NCI-H2029 (cell line): ENCODE measurements around the gene DPH1.

Experiments
- DNase-seq: peaks from one replicate; lab custom pipeline; 2025; lab: John Stamatoyannopoulos, UW

DPH1 gene

DNA sequence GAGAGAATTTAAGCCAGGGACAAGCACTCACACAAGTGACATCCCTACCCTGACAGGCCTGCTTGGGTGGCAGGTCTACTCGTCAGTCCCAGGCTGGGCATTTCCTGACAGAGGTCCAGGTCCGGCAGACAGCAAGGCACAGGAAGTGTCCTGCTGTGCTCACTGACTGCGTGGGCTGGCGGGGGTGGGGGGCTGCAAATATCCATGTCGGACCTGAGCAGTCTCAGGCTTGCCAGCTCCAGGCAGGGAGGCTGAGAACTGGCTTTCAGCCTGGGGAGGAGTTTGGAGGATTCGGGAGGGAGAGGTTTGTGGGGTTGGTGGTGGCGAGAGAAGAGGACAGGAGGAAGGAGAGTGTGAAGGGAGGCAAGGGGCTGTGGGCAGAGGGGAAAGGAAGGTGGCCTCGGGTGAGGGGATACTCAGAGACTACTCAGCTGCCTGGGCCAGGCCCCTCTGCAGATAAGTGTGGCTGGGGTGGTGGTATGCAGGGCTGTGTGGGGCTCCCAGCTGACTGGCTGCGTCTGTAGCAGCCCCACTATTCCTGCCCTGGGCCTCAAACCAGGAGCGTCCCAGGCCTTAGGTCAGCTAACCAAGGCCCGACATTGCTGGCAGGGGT lies 32.7 kb downstream of the DPH1 start:
- DNase-seq, result no peak

DNA sequence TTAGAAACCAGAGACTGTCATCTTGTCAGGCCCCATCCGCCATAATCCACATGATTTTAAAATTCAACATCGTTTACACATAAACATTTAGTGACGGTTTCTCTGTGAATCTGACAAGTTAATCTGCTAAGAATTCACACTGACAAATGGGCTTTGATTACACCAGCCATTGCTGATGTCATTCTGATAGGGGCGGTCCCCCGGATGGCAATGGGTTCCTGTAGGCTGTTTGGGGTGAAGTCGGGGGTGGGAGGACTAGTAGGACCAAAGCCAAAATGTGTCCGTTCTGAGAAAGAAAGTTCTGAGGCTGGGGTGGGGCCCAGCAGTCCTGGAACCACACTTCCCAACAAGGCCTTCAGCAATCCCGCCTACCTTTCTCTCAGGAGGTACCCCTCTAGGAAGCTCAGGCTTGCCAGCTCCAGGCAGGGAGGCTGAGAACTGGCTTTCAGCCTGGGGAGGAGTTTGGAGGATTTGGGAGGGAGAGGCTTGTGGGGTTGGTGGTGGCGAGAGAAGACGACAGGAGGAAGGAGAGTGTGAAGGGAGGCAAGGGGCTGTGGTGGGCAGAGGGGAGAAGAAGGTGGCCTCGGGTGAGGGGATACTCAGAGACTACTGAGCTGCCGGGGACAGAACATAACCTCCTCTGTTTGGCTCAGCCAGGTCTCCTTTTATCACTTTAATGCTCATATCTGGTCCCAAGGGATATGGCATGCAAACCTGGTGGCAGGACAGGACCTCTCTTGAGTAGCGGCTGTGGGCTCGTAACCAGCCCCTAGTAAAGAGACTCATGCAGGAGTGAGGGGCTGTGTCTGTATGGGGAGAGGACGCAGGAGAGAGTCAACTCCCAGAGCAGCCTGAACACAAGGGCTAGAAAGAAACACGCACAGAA lies 33.6 kb downstream of the DPH1 start:
- no peak for DNase-seq

DNA sequence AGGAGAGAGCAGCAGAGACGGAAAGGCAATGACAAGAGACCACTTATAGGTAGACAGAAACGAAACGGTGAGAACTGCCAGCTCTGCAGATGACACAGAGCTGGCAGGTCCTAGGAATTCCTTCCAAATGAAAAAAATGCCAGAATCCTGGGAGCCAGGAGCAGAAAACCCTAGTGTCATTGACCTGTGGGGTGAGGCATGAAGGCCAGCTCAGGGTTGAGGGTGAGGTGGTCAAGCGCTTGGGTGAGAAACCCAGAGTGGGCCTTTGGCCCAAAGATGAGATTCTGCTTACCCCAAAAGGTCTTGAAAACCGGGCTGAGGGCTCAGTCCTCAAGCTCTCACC lies 34.2 kb downstream of the DPH1 start:
- DNase-seq, result no peak

DNA sequence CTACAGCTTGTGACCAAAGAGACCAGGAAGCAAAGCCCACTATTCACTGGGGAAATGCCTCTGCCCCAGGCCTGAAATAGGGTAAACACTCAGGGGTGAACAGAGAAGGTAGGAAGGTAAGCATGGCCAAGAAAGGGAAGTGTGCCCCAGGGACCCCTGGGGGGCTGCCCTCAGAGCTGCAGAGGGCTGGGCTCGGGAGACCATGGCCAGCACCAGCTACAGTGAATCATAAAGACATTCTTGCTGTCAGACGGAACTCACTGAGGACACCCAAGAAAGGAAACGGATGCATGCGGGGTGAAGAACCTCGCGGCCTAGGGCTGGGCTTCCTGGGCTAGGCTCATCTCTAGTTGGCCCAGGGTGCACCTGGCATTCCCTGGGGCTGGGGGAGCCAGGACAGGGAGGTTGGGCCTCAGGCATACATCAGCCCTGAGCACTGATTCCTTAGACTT lies 34.6 kb downstream of the DPH1 start:
- no peak for DNase-seq

DNA sequence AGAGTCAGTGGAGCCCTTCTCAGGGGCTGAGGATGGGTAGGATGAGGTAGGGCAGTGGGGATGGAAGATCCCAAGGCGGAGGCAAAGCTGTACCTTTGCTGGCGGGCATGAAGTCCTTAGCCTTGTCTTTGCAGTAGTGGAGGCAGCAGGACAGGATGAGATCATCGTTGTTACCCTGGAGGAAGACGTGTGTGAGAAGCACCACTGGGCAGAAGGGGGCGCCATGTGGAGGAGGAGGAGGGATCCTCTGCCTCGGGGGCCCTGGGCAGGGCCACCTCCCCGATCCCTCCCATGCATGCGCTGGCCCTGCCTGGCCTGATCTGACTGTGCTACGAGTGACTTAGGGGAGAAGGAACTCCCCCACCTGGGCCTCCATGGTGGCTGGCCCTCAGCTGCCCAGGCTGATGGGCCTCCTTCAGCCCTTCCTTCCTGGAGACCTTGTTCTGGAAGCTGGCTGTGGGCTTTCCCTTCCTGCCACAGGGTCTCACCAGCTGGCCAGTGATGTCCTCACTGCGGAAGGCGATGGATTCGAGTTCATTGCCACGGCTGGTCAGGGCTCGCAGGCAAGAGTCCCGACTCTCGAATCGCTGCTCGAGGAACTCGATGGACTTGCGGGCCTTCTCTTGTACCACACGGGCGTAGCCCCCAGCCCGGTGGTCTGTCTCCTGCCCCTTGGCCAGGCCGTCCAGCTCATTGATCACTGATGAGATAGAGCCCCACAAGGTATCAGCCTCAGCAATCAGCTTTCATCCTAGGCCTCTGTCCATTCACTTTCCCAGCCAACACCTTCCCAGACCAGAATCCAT lies 35.2 kb downstream of the DPH1 start:
- no peak for DNase-seq

DNA sequence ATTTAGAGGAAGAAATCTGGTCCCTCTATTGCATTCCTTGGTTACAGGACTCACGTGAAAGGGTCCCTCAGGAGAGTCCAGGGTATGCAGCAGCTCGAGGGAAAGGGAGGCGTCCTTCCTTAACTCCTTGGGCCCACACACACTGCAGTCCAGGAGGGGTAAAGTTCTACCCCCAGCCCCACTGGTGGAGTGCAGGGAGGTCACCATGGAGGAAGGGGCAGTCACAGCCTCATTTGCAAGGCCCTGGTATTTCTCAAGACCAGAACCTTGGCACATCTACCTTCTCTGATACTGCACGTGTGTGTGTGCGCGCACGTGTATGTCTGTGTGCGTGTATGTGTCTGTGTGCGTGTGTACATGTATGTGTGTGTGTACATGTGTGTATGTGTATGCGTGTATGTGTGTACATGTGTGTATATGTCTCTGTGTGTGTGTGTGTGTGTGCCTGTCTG lies 36.0 kb downstream of the DPH1 start:
- DNase-seq, result no peak

DNA sequence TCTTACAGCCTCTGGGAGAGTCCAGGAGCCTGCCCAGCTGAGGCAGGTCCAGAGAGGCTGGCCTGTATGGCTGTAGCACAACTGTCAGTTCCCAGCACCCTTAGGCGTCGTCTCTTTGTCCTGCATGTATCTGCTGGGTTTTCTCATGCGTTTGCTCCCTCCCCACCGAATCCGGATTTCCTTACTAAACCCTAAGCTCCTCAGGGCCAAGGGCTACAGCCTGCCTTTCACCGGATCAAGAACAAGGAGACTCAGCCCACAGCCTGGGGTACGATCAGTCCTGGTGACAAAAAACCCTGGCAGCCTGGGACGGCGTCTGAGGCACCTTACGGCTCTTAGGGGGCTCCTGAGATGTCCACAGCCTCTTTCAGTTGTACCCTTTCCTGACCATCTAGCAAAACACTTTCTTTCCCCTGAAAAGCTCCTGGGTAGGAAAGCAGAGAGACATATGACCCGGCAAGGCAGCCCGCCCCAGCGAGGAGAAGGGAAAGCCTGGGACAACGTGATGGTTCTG lies 37.2 kb downstream of the DPH1 start:
- DNase-seq, result no peak

DNA sequence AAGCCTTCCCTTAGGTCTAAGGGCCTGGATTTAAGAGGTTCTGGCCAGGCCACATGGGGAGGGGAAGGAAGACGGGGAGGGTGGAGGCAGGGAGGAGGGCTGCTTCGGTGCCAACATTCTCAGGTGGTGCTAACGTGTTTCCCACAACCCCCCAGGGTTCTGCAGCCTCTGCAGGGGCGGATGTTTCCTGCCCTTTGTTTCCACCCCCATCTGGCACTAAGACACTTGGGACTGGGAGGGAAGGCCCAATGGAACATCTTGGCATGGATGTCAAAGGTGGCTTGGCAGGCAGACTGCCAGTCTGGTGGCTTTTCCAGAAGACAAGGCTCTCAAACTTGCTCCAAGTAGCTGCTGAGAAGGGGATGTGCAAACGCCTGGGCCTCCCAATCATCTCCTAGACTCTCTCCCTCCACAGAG lies 37.7 kb downstream of the DPH1 start:
- DNase-seq, result peak; percentile 18

DNA sequence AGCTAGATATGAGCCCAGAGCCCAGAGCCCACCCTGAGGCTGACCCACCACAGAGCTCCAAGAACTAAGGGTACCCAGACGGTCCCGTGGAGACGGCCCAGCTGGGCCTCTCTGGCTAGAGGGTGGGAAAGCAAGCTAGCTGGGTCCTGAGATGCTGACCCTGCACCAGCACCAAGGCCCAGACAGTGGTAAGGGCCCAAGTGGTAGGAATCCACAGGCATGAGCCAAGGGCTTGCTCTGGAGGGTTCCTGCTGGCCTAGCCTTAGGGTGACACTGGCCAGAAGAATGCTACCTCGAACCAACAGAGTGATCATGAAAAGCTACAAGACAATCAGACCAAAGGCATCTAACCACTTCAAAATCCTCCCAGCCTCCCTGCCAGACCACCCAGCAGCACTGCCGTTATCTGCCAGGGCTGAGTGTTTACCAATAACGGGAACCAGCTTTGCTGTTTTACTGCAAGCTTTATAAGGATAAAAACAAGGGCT lies 38.1 kb downstream of the DPH1 start:
- DNase-seq, result no peak

DNA sequence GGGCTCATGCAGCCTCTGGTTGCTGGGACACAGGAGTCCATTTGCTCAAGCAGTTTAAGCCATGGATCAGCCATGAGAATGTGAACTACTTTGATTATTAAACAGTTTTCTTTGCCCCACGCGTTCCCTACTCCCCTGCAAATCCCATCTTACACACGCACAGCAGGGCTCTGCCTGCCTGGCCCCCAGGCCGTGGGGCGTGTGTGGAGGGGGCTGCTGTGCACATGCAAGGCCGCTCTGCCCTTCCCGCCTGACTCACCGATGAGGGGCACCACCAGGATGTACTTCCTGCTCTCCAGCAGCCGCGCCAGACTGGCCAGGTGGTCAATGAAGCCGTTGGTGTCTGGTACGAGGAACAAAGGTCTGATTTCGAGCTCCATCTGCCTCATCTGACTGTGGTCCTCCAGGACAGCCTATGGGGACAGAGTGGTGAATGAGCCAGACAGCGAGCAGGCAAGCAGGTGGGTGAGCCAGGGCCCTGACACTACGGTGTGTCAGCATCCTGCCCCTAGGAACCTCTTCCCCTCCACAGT lies 38.6 kb downstream of the DPH1 start:
- peak; percentile 25 for DNase-seq

DNA sequence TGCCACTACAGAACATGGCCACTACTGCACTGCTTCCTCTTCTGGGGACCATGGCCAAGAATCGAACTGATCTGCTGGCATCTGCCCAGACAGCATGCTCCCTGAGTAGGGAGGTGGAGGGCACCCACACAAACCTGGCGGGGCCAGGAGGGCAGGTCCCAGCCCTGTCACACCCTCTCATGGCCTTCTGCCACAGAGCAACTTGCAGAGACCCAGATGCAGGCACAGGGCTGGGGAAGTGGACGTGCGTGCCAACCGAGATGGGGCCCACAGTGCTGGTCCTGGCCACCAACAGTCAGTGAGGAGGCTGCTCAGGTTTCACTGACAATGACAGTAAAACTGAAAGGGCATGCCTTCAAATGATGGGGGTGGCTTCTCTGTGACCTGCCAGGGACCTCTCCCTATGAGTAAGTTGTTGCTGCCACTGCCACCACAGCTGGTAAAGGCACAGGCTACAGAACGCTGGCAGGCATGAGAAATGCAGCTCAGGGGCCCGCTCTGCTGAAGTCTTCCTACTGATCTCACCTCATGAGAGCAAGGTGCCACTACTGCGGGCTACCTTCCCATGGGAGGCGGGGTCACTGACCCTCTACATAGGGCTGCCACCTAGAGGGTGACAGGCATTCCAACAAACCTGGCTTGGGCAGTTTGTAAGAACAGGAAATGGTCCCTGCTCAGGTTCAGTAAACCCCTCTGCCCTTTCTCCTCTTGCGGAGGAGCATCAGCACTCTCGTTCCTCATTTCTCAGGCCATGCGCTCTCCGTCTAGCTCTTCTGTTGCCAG lies 40.5 kb downstream of the DPH1 start:
- no peak for DNase-seq

DNA sequence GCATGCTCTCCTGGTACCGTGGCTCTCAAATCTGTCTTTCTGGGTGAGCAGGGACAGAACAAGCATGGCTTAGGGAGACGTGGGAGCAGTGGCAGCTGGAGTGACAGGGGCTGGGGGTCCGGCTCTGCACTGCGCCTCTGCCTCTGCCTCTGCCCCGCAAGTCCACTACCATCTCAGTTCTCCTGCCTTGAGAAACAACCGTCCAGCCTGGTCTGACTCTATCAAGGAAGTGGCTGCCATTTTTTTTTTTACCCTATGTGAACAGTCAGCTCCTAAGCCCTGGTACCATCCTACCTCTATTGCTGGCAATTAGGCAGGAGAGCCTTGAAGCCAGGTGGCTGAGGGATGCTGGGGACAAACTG lies 41.1 kb downstream of the DPH1 start:
- no peak for DNase-seq

DNA sequence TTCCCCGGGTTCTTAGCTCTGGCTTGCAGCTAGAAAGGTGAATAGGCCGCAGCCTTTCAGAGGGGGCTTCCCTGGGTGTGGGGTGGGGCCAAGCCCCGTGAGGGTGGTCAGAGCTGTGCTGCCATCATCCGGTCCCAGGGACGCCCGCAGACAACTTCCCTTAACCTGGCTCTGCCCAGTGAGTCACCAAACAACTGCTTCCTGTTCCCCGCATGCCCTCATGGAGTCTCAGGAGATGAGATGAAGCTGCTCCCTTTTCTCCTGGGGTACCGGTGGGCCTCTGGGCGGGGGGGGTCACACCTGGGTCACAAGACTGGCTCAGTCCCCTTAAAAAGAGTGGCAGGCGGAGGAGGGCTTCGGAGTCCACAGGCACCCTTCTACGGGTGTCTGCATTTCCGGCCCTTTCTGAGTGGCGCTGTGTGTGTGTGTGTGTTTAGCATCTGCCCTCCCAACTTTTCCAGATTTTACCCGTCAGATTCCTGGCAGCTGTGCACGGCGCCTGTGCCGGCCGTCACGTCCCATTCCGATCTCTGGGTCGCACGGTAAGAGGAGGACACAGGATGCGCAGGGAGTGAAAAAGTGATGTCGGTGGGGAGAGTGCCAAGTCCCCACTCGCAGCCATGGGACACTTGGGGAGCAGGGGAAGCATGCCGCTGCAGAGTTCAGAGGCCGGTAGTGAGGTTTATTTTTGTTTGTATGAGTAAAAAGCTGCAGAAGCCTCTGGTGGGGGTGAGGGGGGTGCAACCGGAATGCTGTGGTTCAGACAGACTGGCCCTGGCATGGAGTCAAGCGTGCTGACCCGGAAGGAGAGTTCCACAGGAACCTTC lies 41.7 kb downstream of the DPH1 start:
- DNase-seq, result no peak

DNA sequence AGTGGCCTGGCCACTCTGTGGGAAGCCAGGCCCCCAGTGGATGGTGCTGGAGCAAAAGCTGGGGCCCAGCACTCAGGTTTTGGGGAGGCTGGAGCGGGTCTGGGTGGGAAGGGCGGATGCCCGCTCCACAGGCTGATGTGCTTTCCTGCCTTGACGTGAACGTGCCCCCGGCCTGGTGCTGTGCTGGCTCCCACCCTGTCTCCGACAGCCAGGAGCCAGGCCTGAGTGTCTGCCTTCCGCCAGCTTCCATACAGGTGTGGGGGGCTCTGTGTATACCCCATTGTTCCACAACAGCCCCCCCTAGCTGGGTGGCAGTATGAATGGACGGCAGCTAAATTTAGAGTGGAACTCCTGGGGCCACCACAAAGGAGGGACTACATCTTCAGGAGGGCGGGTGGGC lies 45.0 kb downstream of the DPH1 start:
- DNase-seq, result no peak

DNA sequence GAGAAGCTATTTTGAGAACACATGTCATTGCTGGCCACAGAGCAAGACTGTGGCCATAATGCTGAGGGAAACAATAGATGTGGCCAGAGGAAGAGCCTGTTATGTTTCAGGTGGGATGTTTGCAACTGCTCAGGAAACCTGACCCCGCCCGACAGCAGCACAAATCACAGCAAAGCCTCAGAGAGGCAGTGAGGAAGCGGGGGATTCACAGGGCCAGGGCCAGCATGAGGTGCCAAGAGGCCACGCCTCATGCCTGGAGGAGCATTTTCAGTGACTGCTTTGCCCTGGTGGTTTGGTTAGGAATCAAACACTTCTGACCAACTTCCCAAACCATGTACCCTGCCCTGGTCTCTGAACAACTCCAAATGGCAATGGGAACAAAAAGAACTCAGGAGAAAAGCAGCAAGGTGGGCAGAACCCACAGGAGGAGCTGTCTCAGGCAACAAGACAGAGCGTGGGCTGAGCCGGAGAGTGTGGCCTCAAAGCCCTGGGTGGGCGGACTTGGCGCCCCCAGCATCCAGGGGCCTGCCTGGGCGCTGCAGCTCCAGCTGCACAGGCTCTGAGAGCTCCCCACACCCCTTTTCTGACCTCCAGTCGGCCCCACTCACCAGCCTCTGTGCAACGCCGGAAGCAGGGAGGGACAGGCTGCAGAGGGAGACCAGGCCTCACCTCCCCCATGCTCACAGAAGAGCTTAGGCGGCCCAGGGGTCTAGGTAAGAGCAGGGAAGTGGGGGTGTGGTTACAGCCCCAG lies 45.6 kb downstream of the DPH1 start:
- no peak for DNase-seq

DNA sequence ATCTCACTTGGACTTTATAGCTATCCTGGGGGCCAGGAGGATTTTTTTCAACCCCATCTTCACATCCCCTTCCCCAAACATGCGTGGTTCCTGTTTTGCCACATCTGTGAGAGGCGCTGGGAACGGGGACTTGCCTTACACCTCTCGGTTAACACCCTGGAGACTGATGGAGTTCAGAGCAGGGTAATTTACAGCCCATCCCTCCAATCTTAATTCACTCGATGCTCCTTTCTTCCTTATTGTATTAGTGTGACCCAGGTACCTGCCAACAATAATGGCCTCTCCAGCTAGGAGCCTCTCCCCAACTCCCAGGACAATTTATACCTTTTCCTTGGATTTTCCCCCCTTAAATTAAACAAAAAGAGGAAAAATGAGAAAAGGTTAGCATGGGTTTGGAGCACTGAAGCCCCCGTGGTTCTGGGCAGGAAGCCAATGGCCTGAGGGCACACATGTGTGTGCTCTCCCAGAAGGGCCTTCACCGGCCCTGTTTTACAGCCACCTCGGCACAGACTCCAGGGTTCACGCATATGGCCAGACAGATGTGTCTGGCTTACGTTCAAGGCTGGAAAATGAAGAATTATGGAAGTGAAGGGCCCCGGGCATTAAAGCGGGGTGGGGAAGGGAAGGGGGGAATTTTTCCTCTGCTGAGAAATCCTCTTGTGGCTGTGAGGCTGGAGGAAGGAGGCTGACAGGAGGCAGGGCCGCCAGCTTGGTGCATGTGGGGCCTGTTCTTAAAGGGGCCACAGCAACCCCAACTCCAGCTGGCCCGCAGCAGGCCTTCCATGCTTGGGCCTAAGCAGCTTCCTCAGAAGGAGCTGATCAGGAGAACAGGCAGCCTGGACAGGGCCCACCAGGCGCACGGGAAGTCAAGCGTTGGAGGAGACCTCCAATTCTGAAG lies 46.4 kb downstream of the DPH1 start:
- no peak for DNase-seq

DNA sequence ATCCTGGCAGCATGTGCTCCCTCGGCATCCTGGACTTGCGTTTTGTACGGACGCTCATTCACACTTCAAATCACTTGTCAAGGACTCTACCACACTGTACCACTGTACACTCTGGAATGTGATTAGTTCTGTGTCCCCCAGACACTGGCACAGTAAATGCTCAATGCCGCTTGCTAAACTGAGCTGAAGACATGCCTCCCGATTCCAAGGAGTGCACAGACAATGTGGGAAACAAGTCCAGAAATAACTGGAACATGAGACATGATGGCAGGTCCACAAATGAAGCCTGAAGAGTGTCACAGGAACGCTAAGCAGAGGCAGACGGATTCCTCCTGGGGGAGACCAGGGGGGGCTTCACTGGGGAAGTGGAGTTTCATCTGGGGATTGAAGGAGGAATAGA lies 47.1 kb downstream of the DPH1 start:
- DNase-seq, result no peak

DNA sequence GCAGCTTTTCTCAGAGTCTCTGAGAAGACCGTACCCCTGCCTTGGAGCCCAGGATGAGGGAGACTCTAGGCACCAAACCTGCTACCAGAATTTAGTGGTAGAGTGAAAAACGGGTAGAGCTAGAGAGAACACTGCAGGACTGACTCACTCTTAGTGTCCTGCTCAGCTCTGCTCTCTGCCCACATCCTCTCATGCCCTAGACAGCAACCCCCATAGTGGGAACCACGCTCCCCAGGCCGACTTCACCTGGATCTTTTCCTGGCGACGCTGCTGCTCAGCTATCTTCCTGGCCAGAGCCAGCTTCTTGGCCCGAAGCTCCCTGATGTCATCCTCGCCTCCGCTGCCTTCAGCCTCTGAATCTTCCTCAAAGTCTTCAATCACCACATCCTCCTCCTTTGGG lies 51.6 kb downstream of the DPH1 start:
- DNase-seq, result no peak
